GM12878 (cell line): ENCODE measurements around the gene IQGAP1. TPM values are rescaled to one million over a fixed set of nuclear protein-coding genes. Genes with fewer than 3 reads are reported as not detected.

Experiments
- CREM ChIP-seq: IDR thresholded peaks from 2 replicates; pipeline ENCODE4 v1.6.1; 2014; ENCODE audit warnings: antibody characterized with exemption, low read depth
- DPF2 ChIP-seq: fragments of 450-650 bp; IDR thresholded peaks from 2 replicates; pipeline ENCODE4 v1.6.1; 2017; ENCODE audit warnings: mild to moderate bottlenecking
- EP300 ChIP-seq, 2 experiments: fragments of 150-350 bp in 1 of 2; IDR thresholded peaks; 2 replicates each; pipeline ENCODE4 v1.6.1; 2011 to 2012; ENCODE audit warnings: low read depth in 2 of 2, low read length in 2 of 2, borderline replicate concordance in 1 of 2, improper control_type of control experiment in 1 of 2, inconsistent platforms in 1 of 2; ENCODE audit not compliant: control insufficient read depth in 1 of 2
- JUNB ChIP-seq: IDR thresholded peaks from 2 replicates; pipeline ENCODE4 v1.6.1; 2016; ENCODE audit warnings: antibody characterized with exemption, mild to moderate bottlenecking
- LARP7 ChIP-seq: fragments of 450-650 bp; IDR thresholded peaks from 2 replicates; pipeline ENCODE4 v1.6.1; 2017; ENCODE audit warnings: mild to moderate bottlenecking
- NFXL1 ChIP-seq: fragments of 450-650 bp; IDR thresholded peaks from 2 replicates; pipeline ENCODE4 v1.6.1; 2017; ENCODE audit warnings: antibody characterized with exemption, mild to moderate bottlenecking, borderline replicate concordance
- POU2F2 ChIP-seq: IDR thresholded peaks from 3 replicates; pipeline ENCODE4 v1.6.1; 2011; ENCODE audit warnings: low read depth, mild to moderate bottlenecking, low read length, borderline replicate concordance
- SPI1 ChIP-seq: IDR thresholded peaks from 2 replicates; pipeline ENCODE4 v1.6.1; 2011; ENCODE audit warnings: low read depth, mild to moderate bottlenecking, low read length, moderate library complexity, borderline replicate concordance; ENCODE audit not compliant: insufficient read depth
- SUZ12 ChIP-seq: fragments of 200-600 bp; sonication (generic); IDR thresholded peaks from one replicate; pipeline ENCODE4 v1.6.1; 2018; ENCODE audit warnings: antibody characterized with exemption, mild to moderate bottlenecking; ENCODE audit not compliant: unreplicated experiment
- ZNF274 ChIP-seq: IDR thresholded peaks from one replicate; pipeline ENCODE4 v1.8.0; 2011; ENCODE audit not compliant: insufficient read length, insufficient read depth
- polyA plus RNA-seq, 11 experiments: library from polyadenylated mRNA; depleted of rRNA in 4 of 11; unstranded in 6 of 11; stranded (reverse) in 5 of 11; fragments of >200 nt; fragmentation: Nextera tagmentation in 4 of 11; fragmentation: Illumina TruSeq in 1 of 11; extraction: Ambion mirVana in 4 of 11; extraction: Trizol in 1 of 11; gene quantifications; 1 replicate in 1 of 11; 2 replicates in 10 of 11; pipeline versions ENCODE4 v1.2.1 to v1.2.3, GENCODE V29; 2011 to 2016; ENCODE audit warnings: inconsistent platforms in 2 of 11, missing spikeins in 2 of 11, low read depth in 1 of 11
- total RNA-seq, 4 experiments: library from RNA; depleted of rRNA in 3 of 4; stranded (reverse); fragments of >200 nt in 3 of 4; fragmentation: Illumina TruSeq in 1 of 4; extraction: Trizol in 1 of 4; gene quantifications; 2 replicates each; pipeline versions ENCODE4 v1.2.1 to v1.2.3, GENCODE V29; 2013 to 2021
- TF ChIP-seq, protein P1 (sequence below): fragments of 450-650 bp; IDR thresholded peaks from 2 replicates; pipeline ENCODE4 v1.6.1; 2017; ENCODE audit warnings: mild to moderate bottlenecking

IQGAP1 gene
- total and polyA plus RNA-seq, 10 of the 15 experiments (the other 5 are each of a cell fraction or from before 2014, with no cell fraction given), result 65.2 to 250 (median 112) TPM

GRCh38 chr15:90388462-90389380 lies 679 bp downstream of the IQGAP1 start (continued):
- 0 out of 2 replicates have a peak, but pooled peaks have one; percentile 10 for TF ChIP-seq CREM
- no peak; the same call in 1 of the 2 replicates for TF ChIP-seq DPF2
- no peak for TF ChIP-seq EP300 (IDR thresholded peaks at IDR 0.05; ENCODE audit: borderline replicate concordance in 1 of 2, control insufficient read depth in 1 of 2, low read depth in 2 of 2, low read length in 2 of 2)
- peak; percentile 12; the same call in 1 of the 2 replicates for TF ChIP-seq JUNB
- TF ChIP-seq LARP7, result peak; percentile 63; the same call in 1 of the 2 replicates
- TF ChIP-seq, protein P1, sequence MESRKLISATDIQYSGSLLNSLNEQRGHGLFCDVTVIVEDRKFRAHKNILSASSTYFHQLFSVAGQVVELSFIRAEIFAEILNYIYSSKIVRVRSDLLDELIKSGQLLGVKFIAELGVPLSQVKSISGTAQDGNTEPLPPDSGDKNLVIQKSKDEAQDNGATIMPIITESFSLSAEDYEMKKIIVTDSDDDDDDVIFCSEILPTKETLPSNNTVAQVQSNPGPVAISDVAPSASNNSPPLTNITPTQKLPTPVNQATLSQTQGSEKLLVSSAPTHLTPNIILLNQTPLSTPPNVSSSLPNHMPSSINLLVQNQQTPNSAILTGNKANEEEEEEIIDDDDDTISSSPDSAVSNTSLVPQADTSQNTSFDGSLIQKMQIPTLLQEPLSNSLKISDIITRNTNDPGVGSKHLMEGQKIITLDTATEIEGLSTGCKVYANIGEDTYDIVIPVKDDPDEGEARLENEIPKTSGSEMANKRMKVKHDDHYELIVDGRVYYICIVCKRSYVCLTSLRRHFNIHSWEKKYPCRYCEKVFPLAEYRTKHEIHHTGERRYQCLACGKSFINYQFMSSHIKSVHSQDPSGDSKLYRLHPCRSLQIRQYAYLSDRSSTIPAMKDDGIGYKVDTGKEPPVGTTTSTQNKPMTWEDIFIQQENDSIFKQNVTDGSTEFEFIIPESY, result no peak
- no peak for TF ChIP-seq NFXL1
- TF ChIP-seq SUZ12, result no peak
- no peak for TF ChIP-seq POU2F2
- peak; percentile 86 for TF ChIP-seq SPI1
- TF ChIP-seq ZNF274, result no peak
